IMR-90 (cell line): Measurements from ENCODE around the gene TAAR5. TPM values are rescaled to one million over a fixed set of nuclear protein-coding genes. Genes with fewer than 3 reads are reported as not detected.

Experiments used
- ATAC-seq: fragments of 200-7000 bp; cut with Tn5 transposase; 2 replicates; pipeline ENCODE4 v1.9.1; 2020; ENCODE audit warnings: low read depth, mild to moderate bottlenecking, moderate library complexity
- BruUV-seq: library from RNA; stranded (reverse); fragments of 400-500 nt; replicated peaks from 2 replicates; lab custom pipeline; 2021; lab: Mats Ljungman, UMichigan
- CTCF ChIA-PET: fragments of 300-600 bp; formaldehyde crosslinking; extraction: SDS; loops from one replicate; lab custom pipeline; 2021; ENCODE audit warnings: antibody characterized with exemption; lab: Yijun Ruan, JAX
- POLR2A ChIA-PET: fragments of 300-600 bp; sonication (Branson Sonifier 250); formaldehyde crosslinking; loops from one replicate; lab custom pipeline; 2022; ENCODE audit warnings: antibody characterized with exemption; ENCODE audit not compliant: unreplicated experiment; lab: Charles Lee
- DNase-seq: peaks from one replicate; pipeline ENCODE4 v3.0.0; 2013
- H2AFZ ChIP-seq: replicated peaks from 2 replicates; pipeline ENCODE3; 2013; ENCODE audit warnings: low read length, mild to moderate bottlenecking; ENCODE audit not compliant: poor library complexity
- H2AK5ac ChIP-seq: 2 replicates; pipeline ENCODE4 v1.6.1; 2013; ENCODE audit warnings: low read depth, low read length, inconsistent platforms
- H2AK9ac ChIP-seq: replicated peaks from 2 replicates; pipeline ENCODE3; 2013; ENCODE audit warnings: mild to moderate bottlenecking, low read depth, low read length, moderate library complexity; ENCODE audit not compliant: poor library complexity
- H2BK120ac ChIP-seq: 2 replicates; pipeline ENCODE4 v1.6.1; 2013; ENCODE audit warnings: low read depth, low read length, inconsistent platforms
- H2BK15ac ChIP-seq: 3 replicates; pipeline ENCODE4 v1.6.1; 2013; ENCODE audit warnings: low read depth, low read length, inconsistent platforms
- H2BK20ac ChIP-seq: 2 replicates; pipeline ENCODE4 v1.6.1; 2013; ENCODE audit warnings: low read depth, mild to moderate bottlenecking, inconsistent platforms, low read length, moderate library complexity
- H2BK5ac ChIP-seq: 2 replicates; pipeline ENCODE4 v1.6.1; 2013; ENCODE audit warnings: mild to moderate bottlenecking, low read depth, low read length, inconsistent platforms; ENCODE audit not compliant: poor library complexity, severe bottlenecking
- H3K14ac ChIP-seq: replicated peaks from 2 replicates; pipeline ENCODE4 v1.6.1; 2013; ENCODE audit warnings: low read depth, low read length, inconsistent platforms
- H3K18ac ChIP-seq: 2 replicates; pipeline ENCODE4 v1.6.1; 2013; ENCODE audit warnings: low read depth, low read length, control low read depth
- H3K23ac ChIP-seq: 2 replicates; pipeline ENCODE4 v1.6.1; 2013; ENCODE audit warnings: low read depth, low read length, inconsistent platforms
- H3K27ac ChIP-seq: 2 replicates; pipeline ENCODE4 v1.5.1; 2013; ENCODE audit warnings: mild to moderate bottlenecking, control low read depth, low read length; ENCODE audit not compliant: insufficient read depth
- H3K27me3 ChIP-seq: 2 replicates; pipeline ENCODE4 v1.6.1; 2013; ENCODE audit warnings: low read length; ENCODE audit not compliant: control insufficient read depth, insufficient read depth
- H3K36me3 ChIP-seq: 2 replicates; pipeline ENCODE4 v1.6.1; 2013; ENCODE audit warnings: low read length, mixed read lengths; ENCODE audit not compliant: control insufficient read depth, insufficient read depth
- H3K4ac ChIP-seq: 2 replicates; pipeline ENCODE4 v1.6.1; 2013; ENCODE audit warnings: low read depth, low read length, inconsistent platforms
- H3K4me1 ChIP-seq: 2 replicates; pipeline ENCODE4 v1.6.1; 2013; ENCODE audit warnings: low read length, mixed read lengths; ENCODE audit not compliant: control insufficient read depth, insufficient read depth
- H3K4me2 ChIP-seq: 2 replicates; pipeline ENCODE4 v1.6.1; 2013; ENCODE audit warnings: low read depth, mild to moderate bottlenecking, control low read depth, low read length, moderate library complexity
- H3K4me3 ChIP-seq: 2 replicates; pipeline ENCODE4 v1.5.1; 2013; ENCODE audit warnings: low read depth, mild to moderate bottlenecking, control low read depth, low read length, moderate library complexity; ENCODE audit not compliant: insufficient read depth
- H3K56ac ChIP-seq: 2 replicates; pipeline ENCODE4 v1.6.1; 2013; ENCODE audit warnings: low read length, inconsistent platforms; ENCODE audit not compliant: insufficient read depth; ENCODE audit errors: extremely low read depth
- H3K79me1 ChIP-seq, 2 experiments: 2 replicates each; pipeline ENCODE4 v1.6.1; 2013; ENCODE audit warnings: low read length in 2 of 2, inconsistent platforms in 1 of 2, low read depth in 1 of 2
- H3K9ac ChIP-seq: 2 replicates; pipeline ENCODE4 v1.6.1; 2013; ENCODE audit warnings: low read depth, low read length, control low read depth
- H3K9me1 ChIP-seq: 2 replicates; pipeline ENCODE4 v1.6.1; 2013; ENCODE audit warnings: low read length, inconsistent platforms; ENCODE audit not compliant: insufficient read depth
- H3K9me3 ChIP-seq: 2 replicates; pipeline ENCODE4 v1.6.1; 2013; ENCODE audit warnings: low read length; ENCODE audit not compliant: control insufficient read depth, insufficient read depth
- H4K20me1 ChIP-seq: 2 replicates; pipeline ENCODE4 v1.6.1; 2013; ENCODE audit warnings: low read length, inconsistent platforms; ENCODE audit not compliant: insufficient read depth
- H4K5ac ChIP-seq: 2 replicates; pipeline ENCODE4 v1.6.1; 2013; ENCODE audit warnings: mild to moderate bottlenecking, low read depth, low read length, control low read depth
- H4K8ac ChIP-seq, 2 experiments: 2 replicates each; pipeline ENCODE4 v1.6.1; 2013; ENCODE audit warnings: low read depth in 2 of 2, low read length in 2 of 2, control low read depth in 1 of 2, inconsistent platforms in 1 of 2
- H4K91ac ChIP-seq: 2 replicates; pipeline ENCODE4 v1.6.1; 2013; ENCODE audit warnings: low read depth, low read length, inconsistent platforms; ENCODE audit not compliant: insufficient read depth
- BHLHE40 ChIP-seq: fragments of 150-350 bp; IDR thresholded peaks from 2 replicates; pipeline ENCODE4 v1.6.1; 2016; ENCODE audit warnings: mild to moderate bottlenecking, low read depth, low read length
- CEBPB ChIP-seq: IDR thresholded peaks from 2 replicates; pipeline ENCODE4 v1.6.1; 2012; ENCODE audit warnings: low read depth, low read length, improper control_type of control experiment
- MAFK ChIP-seq: IDR thresholded peaks from 2 replicates; pipeline ENCODE4 v1.6.1; 2012; ENCODE audit warnings: low read depth, low read length, improper control_type of control experiment
- MAZ ChIP-seq: IDR thresholded peaks from 2 replicates; pipeline ENCODE4 v1.6.1; 2012; ENCODE audit warnings: low read depth, mild to moderate bottlenecking, low read length, improper control_type of control experiment, moderate library complexity, borderline replicate concordance
- MXI1 ChIP-seq: IDR thresholded peaks from 2 replicates; pipeline ENCODE4 v1.6.1; 2012; ENCODE audit warnings: low read depth, mild to moderate bottlenecking, low read length, moderate library complexity, borderline replicate concordance
- NFE2L2 ChIP-seq: fragments of 150-350 bp; IDR thresholded peaks from 2 replicates; pipeline ENCODE4 v1.6.1; 2016; ENCODE audit warnings: low read depth, mild to moderate bottlenecking, low read length
- RAD21 ChIP-seq: IDR thresholded peaks from 2 replicates; pipeline ENCODE4 v1.6.1; 2012; ENCODE audit warnings: low read length, improper control_type of control experiment
- RCOR1 ChIP-seq: IDR thresholded peaks from 2 replicates; pipeline ENCODE4 v1.6.1; 2012; ENCODE audit warnings: mild to moderate bottlenecking, low read length, improper control_type of control experiment; ENCODE audit not compliant: insufficient replicate concordance
- SMC3 ChIP-seq: fragments of 150-350 bp; IDR thresholded peaks from 2 replicates; pipeline ENCODE4 v1.6.1; 2016; ENCODE audit warnings: low read depth, mild to moderate bottlenecking, antibody characterized with exemption, low read length, moderate library complexity
- WGBS, 2 experiments: methylation state at CpG; one replicate each; pipeline versions ENCODE4 v1.1.5 to v1.1.7; 2013; ENCODE audit warnings: missing lambda C conversion rate in 2 of 2; ENCODE audit not compliant: insufficient read length in 1 of 2; ENCODE audit errors: extremely low coverage in 2 of 2; 5-methylcytosine and 5-hydroxymethylcytosine counted together
- dilution Hi-C: fragments of 300-500 bp; cut with HindIII; formaldehyde crosslinking; loops from one replicate; pipeline ENCODE4 v1.14.3; 2018; ENCODE audit warnings: low sequenced_read_pairs; ENCODE audit not compliant: unreplicated experiment
- in situ Hi-C: fragments of 300-500 bp; cut with MboI; formaldehyde crosslinking; loops from 3 replicates; pipeline ENCODE4 v1.14.3; 2019; ENCODE audit warnings: low sequenced_read_pairs, inconsistent platforms, mixed read lengths
- intact Hi-C: fragments of 100-400 bp; cut with micrococcal nuclease; formaldehyde crosslinking; loops from 2 replicates; pipeline ENCODE4 v1.10.0; 2022
- polyA plus RNA-seq, 3 experiments: library from polyadenylated mRNA; depleted of rRNA; stranded (reverse); fragments of >200 nt; gene quantifications; 2 replicates each; pipeline ENCODE4 v1.2.3, GENCODE V29; 2012; ENCODE audit warnings: low replicate concordance in 1 of 3
- total RNA-seq: library from RNA; depleted of rRNA; stranded (reverse); fragments of >200 nt; gene quantifications from 2 replicates; pipeline ENCODE4 v1.2.3, GENCODE V29; 2012
- TF ChIP-seq, protein P1 (sequence below): conservative IDR thresholded peaks from 2 replicates; pipeline ENCODE4 v1.5.1; 2012; ENCODE audit warnings: mild to moderate bottlenecking, low read depth, low read length, improper control_type of control experiment
- TF ChIP-seq, protein P2 (sequence below): fragments of 150-350 bp; IDR thresholded peaks from 2 replicates; pipeline ENCODE4 v1.6.1; 2017; ENCODE audit warnings: mild to moderate bottlenecking, antibody characterized with exemption, low read length, low read depth
- TF ChIP-seq, protein P3 (sequence below): fragments of 150-350 bp; IDR thresholded peaks from 2 replicates; pipeline ENCODE4 v1.6.1; 2016; ENCODE audit warnings: low read depth, mild to moderate bottlenecking, low read length, moderate library complexity, borderline replicate concordance

The TAAR5 gene
- total and polyA plus RNA-seq, 2 of the 4 experiments (the other 2 are of a cell fraction): not detected

DNA sequence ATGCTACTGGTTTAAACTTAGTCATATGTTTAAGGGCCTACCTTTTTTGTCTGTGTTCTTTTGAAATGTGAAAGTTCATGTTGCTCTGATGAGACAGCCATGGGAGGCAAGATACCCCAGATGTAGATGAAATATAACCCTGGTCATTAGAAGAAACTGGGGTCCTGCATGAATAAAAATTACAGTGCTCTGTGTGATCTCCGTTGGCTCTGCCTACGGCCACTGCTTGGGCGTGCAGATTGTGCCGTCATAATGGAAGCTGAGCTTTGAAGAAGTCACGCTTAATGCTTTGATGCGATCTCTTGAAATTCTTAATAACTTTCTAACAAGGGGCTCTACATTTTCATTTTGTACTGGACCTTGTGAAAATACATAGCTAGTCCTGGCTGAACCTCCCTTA lies 34.6 kb upstream of the TAAR5 start, which contains the start of gene TAAR2:
TSS of gene TAAR2 (minus strand) at position 101 of the 400 bp plus-strand sequence. CDS start at position 101, 0 bp downstream.
- intact Hi-C loops: no loop called here
- dilution Hi-C loops: no loop called here
- in situ Hi-C loops: no loop called here
- no peak for DNase-seq
- no peak within 1 kb of the TSS for H2BK15ac ChIP-seq
- H3K4ac ChIP-seq: no peak within 1 kb of the TSS
- no peak within 1 kb of the TSS for H4K5ac ChIP-seq
- H3K36me3 ChIP-seq: no peaks in the 10 kb centered on the region
- H2BK120ac ChIP-seq: no peak within 1 kb of the TSS
- H4K20me1 ChIP-seq: no peaks in the 10 kb centered on the region
- no peaks in the 10 kb centered on the region for H3K79me1 ChIP-seq
- H3K27ac ChIP-seq: no peak within 1 kb of the TSS
- H3K27me3 ChIP-seq: peaks cover 23% of the 10 kb centered on the region
- H3K9ac ChIP-seq: no peak within 1 kb of the TSS
- CTCF ChIA-PET: no interaction called here
- 92% methylated on average over 4 of the region's 6 CpGs; no CpG with 5 or more reads in 1 of the 2 experiments for WGBS, 2 experiments
- H3K9me1 ChIP-seq: no peaks in the 10 kb centered on the region
- no peaks in the 10 kb centered on the region for H3K4me1 ChIP-seq
- BruUV-seq: no TSS peak
- no peak within 1 kb of the TSS for H4K8ac ChIP-seq
- H2AK5ac ChIP-seq: no peak within 1 kb of the TSS
- no peak for ATAC-seq
- no peak within 1 kb of the TSS for H3K56ac ChIP-seq
- H3K9me3 ChIP-seq: no peaks in the 10 kb centered on the region
- no peak within 1 kb of the TSS for H2BK5ac ChIP-seq
- POLR2A ChIA-PET: no interaction called here
- H4K91ac ChIP-seq: no peak within 1 kb of the TSS
- no peak within 1 kb of the TSS for H3K23ac ChIP-seq
- H3K14ac ChIP-seq: no peak within 1 kb of the TSS
- H3K4me3 ChIP-seq: no peak within 1 kb of the TSS
- H2AK9ac ChIP-seq: no peak within 1 kb of the TSS
- TF ChIP-seq SMC3: no peak
- no peak for TF ChIP-seq MAFK
- TF ChIP-seq, protein P1, sequence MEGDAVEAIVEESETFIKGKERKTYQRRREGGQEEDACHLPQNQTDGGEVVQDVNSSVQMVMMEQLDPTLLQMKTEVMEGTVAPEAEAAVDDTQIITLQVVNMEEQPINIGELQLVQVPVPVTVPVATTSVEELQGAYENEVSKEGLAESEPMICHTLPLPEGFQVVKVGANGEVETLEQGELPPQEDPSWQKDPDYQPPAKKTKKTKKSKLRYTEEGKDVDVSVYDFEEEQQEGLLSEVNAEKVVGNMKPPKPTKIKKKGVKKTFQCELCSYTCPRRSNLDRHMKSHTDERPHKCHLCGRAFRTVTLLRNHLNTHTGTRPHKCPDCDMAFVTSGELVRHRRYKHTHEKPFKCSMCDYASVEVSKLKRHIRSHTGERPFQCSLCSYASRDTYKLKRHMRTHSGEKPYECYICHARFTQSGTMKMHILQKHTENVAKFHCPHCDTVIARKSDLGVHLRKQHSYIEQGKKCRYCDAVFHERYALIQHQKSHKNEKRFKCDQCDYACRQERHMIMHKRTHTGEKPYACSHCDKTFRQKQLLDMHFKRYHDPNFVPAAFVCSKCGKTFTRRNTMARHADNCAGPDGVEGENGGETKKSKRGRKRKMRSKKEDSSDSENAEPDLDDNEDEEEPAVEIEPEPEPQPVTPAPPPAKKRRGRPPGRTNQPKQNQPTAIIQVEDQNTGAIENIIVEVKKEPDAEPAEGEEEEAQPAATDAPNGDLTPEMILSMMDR: no peak
- no peak for TF ChIP-seq BHLHE40
- no peak for TF ChIP-seq NFE2L2
- TF ChIP-seq RAD21: no peak
- no peak for TF ChIP-seq CEBPB
- no peak for TF ChIP-seq MXI1
- TF ChIP-seq, protein P2, sequence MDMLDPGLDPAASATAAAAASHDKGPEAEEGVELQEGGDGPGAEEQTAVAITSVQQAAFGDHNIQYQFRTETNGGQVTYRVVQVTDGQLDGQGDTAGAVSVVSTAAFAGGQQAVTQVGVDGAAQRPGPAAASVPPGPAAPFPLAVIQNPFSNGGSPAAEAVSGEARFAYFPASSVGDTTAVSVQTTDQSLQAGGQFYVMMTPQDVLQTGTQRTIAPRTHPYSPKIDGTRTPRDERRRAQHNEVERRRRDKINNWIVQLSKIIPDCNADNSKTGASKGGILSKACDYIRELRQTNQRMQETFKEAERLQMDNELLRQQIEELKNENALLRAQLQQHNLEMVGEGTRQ: no peak
- TF ChIP-seq, protein P3, sequence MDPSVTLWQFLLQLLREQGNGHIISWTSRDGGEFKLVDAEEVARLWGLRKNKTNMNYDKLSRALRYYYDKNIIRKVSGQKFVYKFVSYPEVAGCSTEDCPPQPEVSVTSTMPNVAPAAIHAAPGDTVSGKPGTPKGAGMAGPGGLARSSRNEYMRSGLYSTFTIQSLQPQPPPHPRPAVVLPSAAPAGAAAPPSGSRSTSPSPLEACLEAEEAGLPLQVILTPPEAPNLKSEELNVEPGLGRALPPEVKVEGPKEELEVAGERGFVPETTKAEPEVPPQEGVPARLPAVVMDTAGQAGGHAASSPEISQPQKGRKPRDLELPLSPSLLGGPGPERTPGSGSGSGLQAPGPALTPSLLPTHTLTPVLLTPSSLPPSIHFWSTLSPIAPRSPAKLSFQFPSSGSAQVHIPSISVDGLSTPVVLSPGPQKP: no peak
- TF ChIP-seq RCOR1: no peak
- TF ChIP-seq MAZ: no peak
- no peak within 1 kb of the TSS for H3K4me2 ChIP-seq
- H2AFZ ChIP-seq: no peak within 1 kb of the TSS
- H2BK20ac ChIP-seq: no peak within 1 kb of the TSS
- no peak within 1 kb of the TSS for H3K18ac ChIP-seq
